GM18502 (cell line): ENCODE data around the gene ARPC4.
"Not testable (repeated sequence)": the region's sequence is repeated elsewhere in the genome, so short reads cannot be mapped to it uniquely, and the experiment has no call there.

Source experiments
- ATAC-seq: cut with Tn5 transposase; IDR thresholded peaks from one replicate; pipeline ENCODE4 v1.9.1; 2021; ENCODE audit warnings: mild to moderate bottlenecking; ENCODE audit not compliant: unreplicated experiment, poor library complexity

ARPC4 gene

GRCh38 chr3:9848860-9849259, 56.0 kb downstream of the ARPC4 start:
- not testable (repeated sequence) for ATAC-seq

GRCh38 chr3:9851383-9851782, 58.5 kb downstream of the ARPC4 start:
- not testable (repeated sequence) for ATAC-seq

- not testable (repeated sequence) for ATAC-seq
These were observed 59.0 kb downstream of the ARPC4 start for GRCh38 chr3:9851926-9852325.

- ATAC-seq = no peak
These were observed 59.6 kb downstream of the ARPC4 start for GRCh38 chr3:9852528-9852927.

DNA sequence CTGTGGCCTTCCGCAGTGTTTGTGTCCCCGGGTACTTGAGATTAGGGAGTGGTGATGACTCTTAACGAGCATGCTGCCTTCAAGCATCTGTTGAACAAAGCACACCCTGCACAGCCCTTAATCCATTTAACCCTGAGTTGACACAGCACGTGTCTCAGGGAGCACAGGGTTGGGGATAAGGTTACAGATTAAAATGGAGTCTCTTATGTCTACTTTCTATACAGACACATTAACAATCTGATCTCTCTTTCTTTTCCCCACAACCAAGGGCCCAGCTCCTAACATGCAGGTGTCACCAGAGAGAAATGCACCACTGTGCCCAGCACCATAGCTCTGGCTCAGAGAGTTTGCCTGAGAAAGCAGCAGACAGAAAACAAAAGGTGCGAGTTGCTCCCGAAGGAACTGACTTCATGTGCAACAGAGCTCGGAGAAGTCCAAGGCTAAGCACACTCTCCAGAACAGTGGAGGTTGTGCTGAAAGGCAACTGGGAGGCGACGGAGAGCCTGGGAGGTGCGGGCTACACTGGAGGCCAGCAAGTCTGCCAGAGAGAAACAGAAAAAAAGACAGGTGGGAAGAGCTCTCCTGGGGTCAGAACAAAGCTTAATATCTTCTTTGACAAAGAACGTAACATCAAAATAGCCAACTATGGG, 61.5 kb downstream of the ARPC4 start:
- not testable (repeated sequence) for ATAC-seq

GRCh38 chr3:9855594-9855993, 62.7 kb downstream of the ARPC4 start:
- ATAC-seq = no peak
